ENCODE measurements around the gene ZBTB48.
"Not testable (repeated sequence)": the region's sequence is repeated elsewhere in the genome, so short reads cannot be mapped to it uniquely, and the experiment has no call there.

The ZBTB48 gene

DNA sequence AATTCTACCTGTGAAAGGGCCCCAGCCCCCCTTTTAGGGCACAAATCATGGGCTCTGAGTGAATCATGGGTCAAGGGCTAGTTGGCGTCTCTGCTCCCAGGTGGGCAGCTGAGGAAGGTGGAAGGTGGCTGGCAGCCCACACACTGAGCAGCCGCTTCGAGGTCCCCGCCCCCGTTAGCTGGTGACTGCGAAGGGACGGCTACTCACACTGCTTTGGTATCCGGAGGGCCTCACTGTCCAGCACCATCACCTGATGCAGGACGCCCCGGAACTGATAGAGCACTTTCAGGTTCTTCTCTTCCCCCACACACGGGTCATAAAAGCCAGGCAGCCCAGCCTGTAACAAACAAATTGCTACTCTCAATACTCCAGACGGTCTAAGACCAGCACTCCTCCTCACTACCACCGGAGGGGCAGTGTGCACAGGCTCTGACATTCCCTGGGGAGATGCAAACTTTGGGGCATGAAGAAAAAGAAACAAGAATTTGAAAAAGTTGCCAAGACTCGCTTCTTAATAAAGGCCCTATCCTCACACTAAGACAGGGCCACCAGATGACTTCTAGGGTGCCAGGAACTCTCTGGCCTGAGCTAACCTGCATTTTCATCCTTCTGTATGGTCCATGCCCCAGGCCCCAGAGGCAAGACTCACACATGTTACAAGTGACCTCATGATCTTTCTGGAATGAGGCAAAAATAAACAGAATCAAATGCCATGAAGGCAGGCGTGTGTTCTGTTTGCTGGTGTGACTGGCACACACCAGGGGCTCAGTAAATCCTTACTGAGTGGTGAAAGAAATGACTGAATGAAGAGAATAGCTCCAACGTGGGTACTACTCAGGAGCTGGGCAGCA is 56.3 kb downstream of the ZBTB48 start:
- DNase-seq, result no peak

DNA sequence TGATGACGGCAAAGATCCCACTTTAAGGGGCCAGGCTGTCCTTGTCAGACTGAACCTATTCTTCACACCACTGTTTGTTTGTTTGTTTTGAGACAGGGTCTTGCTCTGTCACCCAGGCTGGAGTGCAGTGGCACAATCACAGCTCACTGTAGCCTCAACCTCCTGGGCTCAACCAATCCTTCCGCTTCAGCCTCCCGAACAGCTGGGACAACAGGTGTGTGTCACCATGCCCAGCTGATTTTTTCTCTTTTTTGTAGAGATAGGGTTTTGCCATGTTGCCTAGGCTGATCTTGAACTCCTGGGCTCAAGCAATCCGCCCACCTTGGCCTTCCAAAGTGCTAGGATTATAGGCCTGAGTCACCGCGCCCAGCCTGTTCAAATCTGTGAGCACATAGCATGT is 57.0 kb downstream of the ZBTB48 start:
- not testable (repeated sequence) for DNase-seq

DNA sequence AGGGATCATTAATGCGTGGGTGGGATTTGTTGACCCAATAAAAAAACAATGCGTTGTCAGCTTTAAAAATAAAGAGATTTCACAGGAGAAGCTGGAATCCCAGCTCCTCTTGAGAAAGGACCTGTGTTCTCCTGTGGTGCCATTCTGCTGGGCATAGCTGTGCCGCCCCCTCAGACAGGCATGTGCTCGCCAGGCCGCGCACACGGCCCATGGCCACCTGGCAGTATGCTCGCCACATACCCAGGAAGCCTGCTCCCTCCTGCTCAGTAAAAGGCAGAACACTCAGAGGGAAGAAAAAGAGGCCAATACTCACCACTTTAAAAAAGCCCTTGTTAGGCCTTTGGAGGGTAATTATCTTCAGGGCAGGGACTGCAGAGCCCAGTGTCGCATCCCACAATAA is 58.0 kb downstream of the ZBTB48 start:
- DNase-seq, result no peak

DNA sequence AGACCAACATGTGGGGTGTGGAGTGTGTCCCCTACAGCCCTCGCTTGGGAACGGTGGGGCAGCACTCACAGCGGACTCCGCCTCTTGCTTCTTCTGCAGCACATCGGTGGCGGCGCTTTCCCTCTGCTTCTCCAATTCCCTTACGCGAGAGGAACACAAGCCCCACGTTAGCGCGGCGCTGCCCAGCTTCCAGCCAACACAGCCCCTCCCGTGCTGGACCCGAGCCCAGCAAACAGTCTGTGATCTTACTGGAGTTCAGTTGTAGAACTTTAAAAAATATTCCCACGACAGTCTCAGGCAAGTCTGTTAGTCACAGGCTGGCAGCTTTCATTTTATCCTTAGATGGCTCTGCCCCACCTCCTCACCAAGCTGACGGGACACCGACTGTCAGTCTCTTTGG is 58.4 kb downstream of the ZBTB48 start:
- DNase-seq, result no peak

All from activated CD4-positive, CD25-positive, alpha-beta regulatory T cell (primary cell).